GM19395 (cell line): Measurements from ENCODE around the gene TRABD2B.

Experiments used
- ATAC-seq: cut with Tn5 transposase; IDR thresholded peaks from one replicate; pipeline ENCODE4 v1.9.1; 2021; ENCODE audit warnings: mild to moderate bottlenecking, moderate library complexity; ENCODE audit not compliant: unreplicated experiment

The TRABD2B gene

GRCh38 chr1:47938520-47938919 is 58.7 kb downstream of the TRABD2B start:
- no peak for ATAC-seq

- no peak for ATAC-seq
Observed at GRCh38 chr1:47937586-47938254, 59.5 kb downstream of the TRABD2B start.

DNA sequence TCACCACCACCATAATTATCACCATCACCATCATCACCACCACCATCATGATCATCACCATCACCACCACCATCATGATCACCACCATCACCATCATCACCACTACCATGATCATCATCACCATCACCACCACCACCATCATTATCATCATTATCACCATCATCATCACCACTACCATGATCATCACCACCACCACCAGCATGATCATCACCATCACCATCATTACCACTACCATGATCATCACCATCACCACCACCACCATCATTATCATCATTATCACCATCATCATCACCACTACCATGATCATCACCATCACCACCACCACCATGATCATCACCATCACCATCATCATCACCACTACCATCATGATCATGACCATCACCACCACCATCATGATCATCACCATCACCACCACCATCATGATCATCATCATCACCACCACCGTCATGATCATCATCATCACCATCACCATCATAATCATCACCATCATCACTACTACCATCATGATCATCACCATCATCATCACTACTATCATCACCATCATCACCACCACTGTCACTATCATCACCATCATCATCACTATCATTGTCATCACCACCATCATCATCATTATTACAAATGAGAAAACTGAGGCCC is 60.2 kb downstream of the TRABD2B start:
- no peak for ATAC-seq

DNA sequence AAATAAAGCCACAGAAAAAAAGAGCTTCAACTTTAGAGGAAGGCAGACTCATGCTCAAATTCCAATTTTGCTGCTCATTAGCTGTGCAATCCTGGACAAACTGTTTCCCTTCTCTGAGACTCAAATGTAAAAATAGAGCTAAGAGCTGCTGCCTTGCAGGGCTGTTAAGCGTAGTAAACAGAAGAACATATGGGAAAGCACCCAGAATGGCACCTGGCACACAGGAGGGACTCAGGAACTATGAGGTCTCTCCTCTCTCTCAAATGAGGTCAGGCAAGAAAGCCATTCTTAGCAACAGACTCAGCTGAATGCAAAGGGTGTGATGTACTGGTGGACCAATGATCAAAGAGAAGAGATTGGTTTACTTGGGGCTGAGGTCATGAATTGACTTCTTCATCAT is 61.3 kb downstream of the TRABD2B start:
- no peak for ATAC-seq

DNA sequence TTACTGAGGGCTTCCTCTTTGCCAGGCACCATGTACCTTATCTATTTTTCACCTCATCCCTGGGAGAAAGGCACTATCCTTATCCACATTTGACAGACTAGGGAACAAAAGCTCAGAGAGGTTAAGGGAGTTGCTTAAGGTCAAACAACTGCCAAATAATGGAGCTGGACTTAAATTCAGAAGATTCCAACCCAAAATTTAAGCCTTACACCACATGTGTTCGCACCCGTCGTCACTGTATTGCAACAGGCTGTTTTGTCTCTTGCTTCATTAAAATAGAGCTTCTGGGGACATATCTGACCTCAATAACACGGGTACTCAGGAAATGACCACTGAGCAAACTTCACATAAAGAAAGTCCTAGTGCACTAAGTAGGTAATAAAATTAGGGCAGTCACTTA is 62.0 kb downstream of the TRABD2B start:
- no peak for ATAC-seq

DNA sequence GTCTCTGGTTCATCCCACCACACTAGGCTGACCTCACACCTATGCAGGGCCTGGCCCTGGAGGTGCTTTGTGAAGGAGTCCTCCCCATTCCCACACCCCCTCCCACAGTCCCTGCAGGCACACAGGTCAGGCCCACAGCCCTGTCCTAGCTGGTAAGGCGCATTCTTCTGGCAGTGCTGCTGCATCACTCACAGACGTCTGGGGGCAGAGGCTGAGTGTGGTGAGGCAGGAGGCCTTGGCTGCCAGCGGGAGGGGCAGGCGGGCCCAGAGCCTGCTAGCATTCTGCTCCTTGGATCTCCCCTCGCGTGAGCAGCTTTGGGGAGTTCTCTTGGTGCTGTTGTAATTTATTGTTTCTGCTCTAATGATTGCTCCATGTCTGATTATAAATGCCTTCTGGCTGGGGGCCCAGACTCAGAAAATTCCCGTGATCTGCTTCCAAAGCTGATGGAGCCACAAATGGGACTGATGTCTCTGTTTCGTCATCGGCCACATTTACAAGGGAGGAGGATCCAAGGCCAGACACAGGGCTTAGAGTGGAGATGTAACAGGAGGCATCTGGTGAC is 62.9 kb downstream of the TRABD2B start:
- ATAC-seq, result no peak

DNA sequence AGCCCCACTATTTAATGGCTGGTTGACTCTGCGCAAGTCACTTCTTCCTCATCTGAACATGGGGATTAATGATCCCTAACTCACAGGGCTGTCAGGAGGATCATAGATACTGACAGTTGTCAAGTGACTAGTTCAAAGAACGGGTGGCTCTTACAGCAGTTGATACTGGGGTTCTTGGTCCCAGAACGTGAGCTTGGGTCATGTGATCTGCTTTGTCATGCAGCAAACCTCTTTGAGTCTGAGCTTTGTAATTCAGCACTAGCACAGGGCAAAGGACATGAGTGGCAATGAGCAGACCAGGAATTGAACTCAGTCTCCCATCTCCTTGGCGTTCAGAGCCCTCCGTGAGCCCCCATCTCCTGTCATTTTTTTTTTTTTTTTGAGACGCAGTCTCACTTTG is 64.4 kb downstream of the TRABD2B start:
- no peak for ATAC-seq

DNA sequence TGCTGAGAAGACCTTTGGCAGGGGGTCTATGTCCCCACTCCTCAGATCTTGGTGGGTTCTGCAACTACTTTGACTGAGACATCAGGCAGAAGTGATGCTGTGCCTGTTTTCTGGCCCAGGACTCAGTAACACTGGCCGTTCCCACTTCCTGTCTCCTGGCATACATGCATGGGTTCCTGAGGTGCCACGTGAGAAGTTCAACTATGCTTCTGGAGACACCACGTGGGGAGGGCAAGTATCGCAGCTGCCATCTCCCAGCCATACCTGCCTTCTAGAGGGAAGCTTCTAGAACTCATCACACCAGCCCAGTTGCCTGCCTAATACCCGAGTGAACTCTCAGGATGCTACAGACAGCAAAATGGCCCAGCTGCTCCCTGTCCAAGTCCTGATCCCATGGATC is 65.8 kb downstream of the TRABD2B start:
- ATAC-seq, result no peak

DNA sequence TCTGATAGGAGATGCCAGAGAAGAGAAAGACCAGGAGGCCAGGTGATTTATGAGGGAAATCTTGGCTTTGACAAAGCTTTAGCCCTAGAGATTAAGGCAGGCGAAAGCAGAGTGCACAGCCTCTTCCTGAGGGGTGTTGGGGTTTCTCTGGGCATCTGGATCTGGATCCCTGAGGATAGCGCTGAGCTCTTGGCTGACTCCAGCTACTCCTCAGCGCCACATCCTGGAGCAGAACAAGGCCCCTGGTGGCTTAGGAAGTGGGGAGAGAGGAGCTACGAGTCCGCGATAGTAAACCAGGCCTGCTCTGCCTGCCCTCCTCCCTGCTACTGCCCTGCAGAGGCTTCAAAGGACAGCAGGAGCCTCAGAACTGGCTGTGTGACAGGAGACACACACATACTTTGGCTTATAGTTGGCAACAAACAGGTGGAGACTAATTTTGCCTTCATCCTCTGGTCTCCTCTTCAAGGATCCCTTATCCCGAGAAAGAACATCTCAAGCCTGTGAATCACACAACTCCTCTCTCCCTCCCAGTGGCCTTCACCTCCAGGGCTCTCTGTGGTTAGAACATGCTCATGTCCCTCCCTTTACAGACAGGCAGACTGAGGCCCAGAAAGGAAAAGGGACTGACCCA is 66.9 kb downstream of the TRABD2B start:
- no peak for ATAC-seq

- no peak for ATAC-seq
Observed at GRCh38 chr1:47927165-47927564, 70.0 kb downstream of the TRABD2B start.

DNA sequence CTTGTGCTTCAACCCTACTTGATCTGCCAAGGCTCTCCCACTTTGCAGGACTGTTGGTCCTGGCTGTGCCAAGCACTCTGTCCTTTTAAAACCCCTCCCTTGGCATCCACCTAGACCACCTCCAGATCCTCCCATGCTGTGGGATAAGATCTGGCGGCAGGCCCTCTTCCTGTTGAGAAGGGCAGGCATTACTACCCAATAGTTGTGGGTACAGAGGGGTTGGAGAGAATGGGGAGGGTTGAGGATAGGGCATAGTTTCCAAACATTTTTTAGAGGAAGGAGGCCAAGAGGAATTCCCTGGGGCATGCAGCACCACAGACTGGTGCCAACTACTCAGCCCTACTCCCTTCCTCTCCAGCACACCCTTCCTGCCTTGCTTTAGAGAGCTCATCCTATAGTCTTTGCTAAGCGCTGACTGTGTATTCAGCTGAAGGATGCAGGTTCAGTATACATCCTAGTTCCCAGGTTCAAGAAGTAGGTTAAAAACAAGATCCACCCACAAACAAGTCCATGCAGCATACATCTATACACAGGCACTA is 70.7 kb downstream of the TRABD2B start:
- no peak for ATAC-seq

- no peak for ATAC-seq
Observed at GRCh38 chr1:47924270-47925048, 72.7 kb downstream of the TRABD2B start.

GRCh38 chr1:47921935-47922415 is 75.2 kb downstream of the TRABD2B start:
- no peak for ATAC-seq

- no peak for ATAC-seq
Observed at GRCh38 chr1:47919113-47919833, 77.9 kb downstream of the TRABD2B start.

- no peak for ATAC-seq
Observed at GRCh38 chr1:47918257-47918867, 78.8 kb downstream of the TRABD2B start.

- ATAC-seq, result no peak
Observed at GRCh38 chr1:47917687-47918086, 79.5 kb downstream of the TRABD2B start.

DNA sequence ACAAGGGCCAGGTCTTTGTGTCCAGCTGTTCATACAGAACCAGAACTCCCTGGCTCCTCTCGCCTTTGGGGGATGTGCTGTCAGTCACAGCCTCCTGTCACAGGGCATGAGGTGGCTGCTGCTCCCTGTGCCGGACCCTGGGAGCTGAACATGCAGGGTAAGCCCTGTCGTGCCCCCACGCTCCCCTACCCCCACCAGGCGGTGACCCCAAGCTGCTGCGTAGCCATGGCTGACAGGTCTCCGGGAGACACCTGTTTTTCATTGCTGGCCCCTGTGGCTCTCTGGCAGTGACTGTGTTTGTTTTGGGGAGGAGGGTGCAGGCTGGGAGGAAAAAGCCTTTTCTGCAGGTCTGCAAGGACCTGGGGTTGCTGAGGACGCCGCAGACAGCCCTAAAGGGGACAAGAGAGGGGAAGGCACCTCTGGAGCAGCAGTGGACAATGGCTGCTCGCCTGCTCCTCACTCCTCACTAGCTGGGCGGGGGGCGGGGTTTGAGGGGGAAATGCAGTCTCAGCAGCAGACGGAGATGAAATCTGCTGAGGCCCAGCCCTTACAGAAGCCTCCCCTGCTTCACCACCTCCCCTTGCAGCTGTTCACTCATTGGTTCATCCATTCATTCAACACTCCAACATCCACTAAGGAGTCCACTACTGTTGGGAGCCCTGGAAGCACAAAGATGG is 81.4 kb downstream of the TRABD2B start:
- ATAC-seq, result no peak

DNA sequence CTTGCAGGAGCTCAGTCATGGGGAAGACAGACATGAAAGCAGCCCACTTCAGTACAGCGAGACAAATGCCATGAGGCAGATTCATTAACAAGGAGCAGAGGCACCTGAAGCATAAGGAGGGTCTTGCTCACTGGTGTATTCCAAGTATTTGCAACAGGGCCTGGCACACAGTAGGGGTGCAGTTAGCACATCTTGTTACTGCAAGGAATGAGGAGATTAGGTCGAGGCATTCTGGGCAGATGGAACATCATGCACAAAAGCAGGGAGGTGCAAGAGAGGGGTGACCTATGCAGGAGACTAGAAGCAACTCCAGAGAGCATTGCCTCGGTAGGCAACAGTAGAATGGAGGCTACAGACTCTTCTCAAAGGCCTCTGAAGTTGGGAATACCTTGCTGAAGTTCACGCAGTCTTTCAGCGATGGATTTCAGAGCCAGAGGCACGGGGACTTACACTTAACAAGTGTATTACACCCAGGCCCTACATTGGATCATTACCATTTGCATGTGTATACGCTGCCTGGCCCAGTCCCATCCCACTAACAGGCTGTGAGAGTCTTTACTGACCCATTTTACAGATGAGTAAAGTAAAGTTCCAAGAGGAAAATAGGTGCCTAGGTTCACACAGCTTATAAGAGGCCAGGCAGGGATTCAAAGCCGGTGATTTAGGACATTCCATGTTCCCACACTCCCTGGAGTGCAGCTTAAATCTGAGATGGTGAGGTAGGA is 82.1 kb downstream of the TRABD2B start:
- ATAC-seq, result no peak
